HG03575 (cell line): ENCODE data around the gene ZNF416.
A peak's percentile ranks its signal among the peaks of the same experiment; 100 is the strongest.

Source experiments
- ATAC-seq: cut with Tn5 transposase; IDR thresholded peaks from one replicate; pipeline ENCODE4 v1.9.1; 2021; ENCODE audit not compliant: unreplicated experiment, insufficient number of reproducible peaks, low FRiP score; ENCODE audit errors: extremely low read depth

The ZNF416 gene

GRCh38 chr19:57560049-57560491 is 18.6 kb downstream of the ZNF416 start:
- ATAC-seq, result no peak

DNA sequence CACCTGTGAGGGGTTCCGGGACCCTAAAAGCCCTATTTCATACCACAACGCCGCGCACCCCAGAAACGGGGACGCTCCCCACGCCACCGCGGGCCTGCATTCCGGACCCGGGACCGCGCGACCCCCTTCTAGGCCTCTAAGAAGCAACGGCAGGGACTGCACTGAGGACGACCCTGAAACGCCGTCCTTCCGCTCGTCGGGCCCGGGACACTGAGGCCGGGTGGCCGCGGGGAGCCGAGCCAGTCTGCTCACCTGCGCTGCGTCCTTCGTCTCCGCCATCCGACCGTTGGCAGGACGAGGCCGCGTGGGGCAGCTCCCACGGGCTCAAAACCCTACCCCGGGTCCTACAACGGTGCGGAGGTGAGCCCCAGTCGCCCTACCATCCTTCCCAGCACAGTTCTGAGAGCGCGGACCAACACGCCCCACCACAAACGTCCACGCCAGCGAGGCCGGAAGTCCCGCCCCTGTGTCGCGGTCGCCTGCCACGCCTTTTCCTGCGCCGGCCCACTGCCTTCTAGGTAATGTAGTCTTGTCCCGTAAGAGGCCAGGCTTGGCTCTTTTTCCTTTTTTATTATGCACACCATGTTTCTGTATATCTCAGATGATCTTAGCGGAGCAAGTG is 19.2 kb downstream of the ZNF416 start, which contains the start of gene ZNF550:
Gene ZNF550, minus strand, starts transcription at position 460 of the 622 bp plus-strand sequence. Its CDS starts 181 bp downstream, at position 279.
- ATAC-seq, result no peak

- no peak for ATAC-seq
These were observed 19.7 kb downstream of the ZNF416 start for GRCh38 chr19:57559008-57559403.

DNA sequence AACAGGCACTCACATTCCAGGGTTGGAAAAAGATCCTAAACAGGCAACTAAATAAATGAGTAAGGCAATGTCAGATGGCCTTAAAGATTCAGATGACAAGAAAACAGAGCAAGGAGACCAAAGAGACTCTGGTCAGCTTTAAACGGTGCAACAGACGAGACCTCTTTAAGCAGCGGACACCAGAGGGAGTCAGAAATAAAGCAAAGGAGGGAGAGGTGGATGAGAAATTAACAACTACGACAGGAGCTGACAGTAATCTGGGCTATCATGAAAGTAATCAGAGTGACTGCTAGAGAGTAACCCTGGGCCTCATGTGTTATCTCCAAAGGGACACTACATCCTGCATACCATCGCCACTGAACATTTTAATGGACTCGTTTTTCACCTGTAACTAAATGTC is 20.2 kb downstream of the ZNF416 start:
- no peak for ATAC-seq

DNA sequence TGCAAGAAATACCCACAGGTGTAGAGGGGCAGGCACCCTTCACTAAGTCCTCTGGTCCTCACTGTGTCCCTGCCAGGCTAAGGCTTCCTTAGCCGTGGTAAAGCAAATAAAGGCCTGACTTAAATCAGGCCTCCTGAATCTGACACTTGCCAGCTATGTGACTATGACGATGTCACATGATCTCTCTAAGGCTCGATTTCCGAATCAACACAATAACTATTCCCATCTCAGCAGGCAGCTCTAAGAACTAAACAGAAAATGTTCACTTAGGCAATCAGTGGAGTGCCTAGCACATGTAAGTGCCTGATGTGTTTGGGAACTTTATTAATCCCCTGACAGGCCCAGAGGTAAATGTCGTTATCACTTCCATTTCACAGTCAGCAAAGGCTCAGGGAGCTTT is 21.1 kb downstream of the ZNF416 start:
- no peak for ATAC-seq

DNA sequence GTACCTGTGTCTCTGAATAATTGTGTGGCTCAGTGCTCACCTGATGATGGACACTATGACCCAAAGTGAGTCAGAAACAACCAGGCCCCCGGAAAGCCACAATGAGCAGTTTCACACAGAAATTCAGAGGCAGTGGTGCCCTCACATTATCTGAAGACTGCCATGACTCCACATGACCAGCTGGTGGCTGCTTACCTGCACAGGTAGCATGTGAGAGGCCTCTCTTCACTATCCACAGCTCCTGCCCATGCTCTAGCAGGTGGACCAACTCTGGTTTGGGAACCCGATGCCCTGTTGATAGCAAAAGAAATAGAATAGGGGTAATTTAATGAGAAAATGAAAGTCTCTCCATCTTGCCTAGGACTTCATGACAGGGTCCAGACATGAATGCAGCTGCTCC is 26.3 kb downstream of the ZNF416 start:
- ATAC-seq, result no peak

- no peak for ATAC-seq
These were observed 32.2 kb downstream of the ZNF416 start for GRCh38 chr19:57546513-57546912.

- no peak for ATAC-seq
These were observed 40.7 kb downstream of the ZNF416 start for GRCh38 chr19:57537953-57538547.

DNA sequence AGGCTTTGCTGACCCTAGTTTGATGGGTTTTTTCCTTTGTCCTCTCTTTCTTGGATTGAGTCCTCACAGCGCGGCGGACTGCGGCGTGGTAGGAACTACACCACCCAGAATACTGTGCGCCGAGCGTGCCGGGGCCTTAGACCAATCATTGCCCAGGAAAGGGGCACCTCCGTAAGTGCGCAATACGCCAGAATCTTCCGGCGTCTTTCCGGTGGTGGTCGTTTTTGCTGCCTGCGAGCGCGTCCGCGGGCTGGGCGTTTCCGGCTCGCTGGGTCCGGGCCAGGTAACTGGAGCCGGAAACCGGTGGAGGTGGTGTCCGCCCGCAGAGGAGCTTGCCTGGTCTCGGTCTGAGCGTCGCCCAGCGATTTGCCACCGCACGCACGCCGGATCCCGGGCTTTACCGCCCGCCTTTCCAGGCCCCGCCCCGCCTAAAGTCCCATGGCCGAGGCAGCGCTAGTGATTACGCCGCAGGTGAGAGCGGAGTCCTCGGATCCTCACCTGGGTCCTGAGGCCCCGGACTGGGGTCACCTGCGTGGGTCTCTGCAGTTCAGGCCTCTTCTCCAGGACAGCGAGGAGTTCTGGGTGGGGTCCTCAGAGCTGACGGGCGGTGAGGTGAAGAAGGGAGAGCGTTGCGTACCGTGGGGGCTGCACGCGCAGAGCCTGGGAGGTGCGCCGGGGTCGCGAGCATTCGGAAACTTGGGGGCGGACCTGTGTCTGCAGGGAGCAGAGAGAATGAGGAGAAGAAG is 51.4 kb downstream of the ZNF416 start, which contains the start of gene ZNF549:
Gene ZNF549, plus strand, starts transcription at position 221 of the 746 bp plus-strand sequence. Its CDS starts 218 bp downstream, at position 439.
- peak; percentile 50 for ATAC-seq
